Upper lobe of left lung (tissue), 6 donors: ENCODE measurements around the gene MAST4. TPM values are rescaled to one million over a fixed set of nuclear protein-coding genes. Genes with fewer than 3 reads are reported as not detected.

Experiments
- ATAC-seq, 2 donors: fragments of 200-7000 bp; cut with Tn5 transposase; one replicate each; pipeline ENCODE4 v1.9.1; 2022; ENCODE audit warnings: mild to moderate bottlenecking in 2 of 2, moderate library complexity in 2 of 2; ENCODE audit not compliant: low FRiP score in 2 of 2
- DNase-seq, 2 donors: peaks; one replicate each; pipeline ENCODE4 v3.0.0-alpha.2; 2019 to 2020
- H3K27ac ChIP-seq, 4 donors: fragments of 200-600 bp; sonication (generic); one replicate each; pipeline ENCODE4 v1.5.1; 2016 to 2019
- H3K27me3 ChIP-seq, 4 donors: fragments of 200-600 bp; sonication (generic); one replicate each; pipeline ENCODE4 v1.5.1; 2017 to 2019
- H3K36me3 ChIP-seq, 4 donors: fragments of 200-600 bp; sonication (generic); one replicate each; pipeline ENCODE4 v1.5.1; 2016 to 2019
- H3K4me1 ChIP-seq, 4 donors: fragments of 200-600 bp; sonication (generic); one replicate each; pipeline ENCODE4 v1.5.1; 2018 to 2019
- H3K4me3 ChIP-seq, 4 donors: fragments of 200-600 bp; sonication (generic); one replicate each; pipeline ENCODE4 v1.5.1; 2017 to 2019; ENCODE audit warnings: mild to moderate bottlenecking in 2 of 4, moderate library complexity in 1 of 4
- H3K9me3 ChIP-seq, 4 donors: fragments of 200-600 bp; sonication (generic); one replicate each; pipeline ENCODE4 v1.5.1; 2018 to 2019
- EP300 ChIP-seq, 4 donors: sonication (generic); formaldehyde crosslinking; IDR thresholded peaks; one replicate each; pipeline ENCODE4 v1.5.1; 2017; ENCODE audit warnings: antibody characterized with exemption in 4 of 4, control low read depth in 2 of 4
- POLR2A ChIP-seq, 4 donors: fragments of 450-650 bp; IDR thresholded peaks; one replicate each; pipeline ENCODE4 v1.5.1; 2016 to 2017; ENCODE audit warnings: antibody characterized with exemption in 4 of 4, mild to moderate bottlenecking in 2 of 4
- POLR2AphosphoS5 ChIP-seq, 2 donors: sonication (generic); formaldehyde crosslinking; IDR thresholded peaks; one replicate each; pipeline ENCODE4 v1.5.1; 2017; ENCODE audit warnings: antibody characterized with exemption in 2 of 2
- WGBS, 2 donors: methylation state at CpG; one replicate each; pipeline ENCODE4 v1.1.5; 2017 to 2018; 5-methylcytosine and 5-hydroxymethylcytosine counted together
- total RNA-seq, 6 donors: library from RNA; depleted of rRNA in 4 of 6; stranded (reverse); fragments of >200 nt in 4 of 6; gene quantifications; one replicate each; pipeline versions ENCODE4 v1.1.0 to v1.2.1, GENCODE V29; 2016 to 2021
- TF ChIP-seq, protein P1 (sequence below), 6 experiments: fragments of 450-650 bp in 4 of 6; fragments of 200-600 bp in 2 of 6; sonication (generic) in 2 of 6; IDR thresholded peaks; one replicate each; pipeline ENCODE4 v1.5.1; 2016 to 2019; ENCODE audit warnings: antibody characterized with exemption in 6 of 6
- donor health status: DM: no; HTN: no; CAD: no; lungs with moderate emphysema.
- donor health status: DM: no; HTN: yes; CAD: no; lungs with severe emphysema.

Gene MAST4
- total RNA-seq, 6 donors from 2014 or later, result 44.8 to 229 (median 66.4) TPM

DNA sequence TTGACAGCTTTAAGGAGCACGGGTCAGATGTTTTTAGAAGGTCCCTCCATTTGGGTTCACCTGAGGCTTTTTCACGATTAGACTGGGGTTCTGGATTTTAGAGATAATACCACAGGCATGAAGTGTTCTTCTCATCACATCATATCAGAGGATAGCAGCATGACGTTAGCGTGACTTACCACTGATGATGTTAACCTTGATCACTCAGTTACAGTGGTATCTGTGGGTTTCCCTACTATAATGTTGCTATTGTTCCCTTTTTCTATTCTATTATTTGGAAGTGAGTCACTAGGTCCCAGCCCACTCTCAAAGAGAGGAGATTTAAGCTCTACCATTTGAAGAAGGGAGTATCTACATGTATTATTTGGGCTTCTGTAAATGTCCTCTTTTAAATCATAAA, 300.0 kb downstream of the MAST4 start:
- ATAC-seq, result no peak
- Histone ChIP-seq H3K36me3 (no peaks in the 10 kb centered on the region), H3K27me3 (no peaks in the 10 kb centered on the region), H3K4me3 (no peak overlapping the region), H3K27ac (no peak overlapping the region), H3K9me3 (no peaks in the 10 kb centered on the region), H3K4me1 (peaks cover 0 to 9% (median 3%) of the 10 kb centered on the region in 4 donors)
- 89 to 90% methylated on average over 4 of the region's 4 CpGs for WGBS, 2 donors
- no peak for DNase-seq
- no peak for TF ChIP-seq EP300 (IDR thresholded peaks at IDR 0.05)
- TF ChIP-seq POLR2A (IDR thresholded peaks at IDR 0.05), result no peak
- TF ChIP-seq, protein P1, sequence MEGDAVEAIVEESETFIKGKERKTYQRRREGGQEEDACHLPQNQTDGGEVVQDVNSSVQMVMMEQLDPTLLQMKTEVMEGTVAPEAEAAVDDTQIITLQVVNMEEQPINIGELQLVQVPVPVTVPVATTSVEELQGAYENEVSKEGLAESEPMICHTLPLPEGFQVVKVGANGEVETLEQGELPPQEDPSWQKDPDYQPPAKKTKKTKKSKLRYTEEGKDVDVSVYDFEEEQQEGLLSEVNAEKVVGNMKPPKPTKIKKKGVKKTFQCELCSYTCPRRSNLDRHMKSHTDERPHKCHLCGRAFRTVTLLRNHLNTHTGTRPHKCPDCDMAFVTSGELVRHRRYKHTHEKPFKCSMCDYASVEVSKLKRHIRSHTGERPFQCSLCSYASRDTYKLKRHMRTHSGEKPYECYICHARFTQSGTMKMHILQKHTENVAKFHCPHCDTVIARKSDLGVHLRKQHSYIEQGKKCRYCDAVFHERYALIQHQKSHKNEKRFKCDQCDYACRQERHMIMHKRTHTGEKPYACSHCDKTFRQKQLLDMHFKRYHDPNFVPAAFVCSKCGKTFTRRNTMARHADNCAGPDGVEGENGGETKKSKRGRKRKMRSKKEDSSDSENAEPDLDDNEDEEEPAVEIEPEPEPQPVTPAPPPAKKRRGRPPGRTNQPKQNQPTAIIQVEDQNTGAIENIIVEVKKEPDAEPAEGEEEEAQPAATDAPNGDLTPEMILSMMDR (IDR thresholded peaks at IDR 0.05), result no peak

GRCh38 chr5:66897356-66897755, 301.2 kb downstream of the MAST4 start:
- Histone ChIP-seq H3K4me3 (no peak overlapping the region), H3K27ac (no peak overlapping the region), H3K27me3 (no peaks in the 10 kb centered on the region), H3K9me3 (no peaks in the 10 kb centered on the region), H3K4me1 (no peaks in the 10 kb centered on the region), H3K36me3 (no peaks in the 10 kb centered on the region)
- no peak for ATAC-seq
- TF ChIP-seq POLR2AphosphoS5 (IDR thresholded peaks at IDR 0.05) (no peak), EP300 (IDR thresholded peaks at IDR 0.05) (no peak), POLR2A (IDR thresholded peaks at IDR 0.05) (no peak)
- TF ChIP-seq, protein P1 (IDR thresholded peaks at IDR 0.05), result no peak
- 85 to 87% methylated on average over 9 of the region's 9 CpGs for WGBS, 2 donors
- DNase-seq, result no peak

- Histone ChIP-seq H3K4me3 (no peak overlapping the region), H3K4me1 (no peaks in the 10 kb centered on the region), H3K36me3 (no peaks in the 10 kb centered on the region), H3K27ac (no peak overlapping the region), H3K9me3 (no peaks in the 10 kb centered on the region), H3K27me3 (no peaks in the 10 kb centered on the region)
- 72 to 74% methylated on average over 2 of the region's 2 CpGs for whole genome bisulfite sequencing, 2 donors
- DNase-seq, result no peak
- no peak for TF ChIP-seq POLR2AphosphoS5 (IDR thresholded peaks at IDR 0.05)
- TF ChIP-seq EP300 (IDR thresholded peaks at IDR 0.05), result no peak
- TF ChIP-seq, protein P1 (IDR thresholded peaks at IDR 0.05), result no peak
- TF ChIP-seq POLR2A (IDR thresholded peaks at IDR 0.05), result no peak
- no peak for ATAC-seq
These were observed 302.2 kb downstream of the MAST4 start for GRCh38 chr5:66898241-66898995.

DNA sequence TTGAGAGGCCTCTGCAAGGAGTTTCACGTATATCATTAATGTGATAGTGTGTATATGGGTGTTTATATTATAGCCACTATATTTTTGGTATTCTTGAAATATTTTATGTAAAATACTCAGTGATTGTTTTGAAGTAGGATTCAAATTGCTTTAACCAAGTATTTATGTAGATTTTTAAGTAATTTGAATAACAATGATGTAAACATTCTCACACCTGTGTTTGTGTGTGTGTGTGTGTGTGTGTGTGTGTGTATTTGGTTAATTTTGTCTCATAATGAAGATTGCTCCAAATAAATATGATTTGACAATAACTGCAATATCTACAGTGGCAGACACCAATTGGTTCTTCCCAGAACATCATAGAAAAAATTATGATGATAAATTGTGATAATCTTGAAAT, 307.0 kb downstream of the MAST4 start:
- WGBS, 2 donors, result 100% methylated on average over 1 of the region's 1 CpG
- ATAC-seq, result no peak
- no peaks in the 10 kb centered on the region for H3K36me3 ChIP-seq
- no peaks in the 10 kb centered on the region for H3K27me3 ChIP-seq
- DNase-seq, result no peak
- H3K9me3 ChIP-seq, result no peaks in the 10 kb centered on the region
- TF ChIP-seq POLR2A (IDR thresholded peaks at IDR 0.05) (no peak), POLR2AphosphoS5 (IDR thresholded peaks at IDR 0.05) (no peak), EP300 (IDR thresholded peaks at IDR 0.05) (no peak)
- TF ChIP-seq, protein P1 (IDR thresholded peaks at IDR 0.05), result no peak
- peaks cover 0 to 2% (median 0%) of the 10 kb centered on the region in 4 donors for H3K4me1 ChIP-seq
- H3K27ac ChIP-seq, result no peak overlapping the region
- H3K4me3 ChIP-seq, result no peak overlapping the region

DNA sequence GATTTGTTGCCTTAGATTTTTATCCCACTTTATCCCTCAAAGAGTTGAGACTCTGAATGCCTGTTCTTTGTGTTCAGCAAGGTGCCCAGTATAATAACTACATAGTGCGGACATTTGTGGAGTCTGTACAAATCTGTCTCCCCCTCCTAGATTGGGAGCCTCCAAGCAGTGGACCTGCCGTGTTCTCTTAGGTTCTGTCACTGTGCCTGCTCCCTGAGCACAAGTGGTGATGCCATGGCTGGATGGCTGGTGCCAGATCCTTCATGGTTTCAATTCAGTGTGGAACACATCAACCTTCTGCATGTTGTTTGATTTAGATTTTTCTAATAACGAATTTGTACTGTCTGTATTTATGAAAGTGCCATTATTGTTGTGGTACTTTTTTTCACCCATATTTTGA, 307.5 kb downstream of the MAST4 start:
- H3K9me3 ChIP-seq, result no peaks in the 10 kb centered on the region
- no peak overlapping the region for H3K27ac ChIP-seq
- H3K4me3 ChIP-seq, result no peak overlapping the region
- no peak for DNase-seq
- TF ChIP-seq, protein P1 (IDR thresholded peaks at IDR 0.05), result no peak
- TF ChIP-seq EP300 (IDR thresholded peaks at IDR 0.05) (no peak), POLR2A (IDR thresholded peaks at IDR 0.05) (no peak), POLR2AphosphoS5 (IDR thresholded peaks at IDR 0.05) (no peak)
- H3K36me3 ChIP-seq, result no peaks in the 10 kb centered on the region
- H3K27me3 ChIP-seq, result no peaks in the 10 kb centered on the region
- 88 to 92% methylated on average over 3 of the region's 3 CpGs for WGBS, 2 donors
- H3K4me1 ChIP-seq, result peaks cover 0 to 3% (median 0%) of the 10 kb centered on the region in 4 donors
- no peak for ATAC-seq
